Measurements from ENCODE around the gene SAMD4A.
"Not testable (repeated sequence)": the region's sequence is repeated elsewhere in the genome, so short reads cannot be mapped to it uniquely, and the experiment has no call there.

Gene SAMD4A

DNA sequence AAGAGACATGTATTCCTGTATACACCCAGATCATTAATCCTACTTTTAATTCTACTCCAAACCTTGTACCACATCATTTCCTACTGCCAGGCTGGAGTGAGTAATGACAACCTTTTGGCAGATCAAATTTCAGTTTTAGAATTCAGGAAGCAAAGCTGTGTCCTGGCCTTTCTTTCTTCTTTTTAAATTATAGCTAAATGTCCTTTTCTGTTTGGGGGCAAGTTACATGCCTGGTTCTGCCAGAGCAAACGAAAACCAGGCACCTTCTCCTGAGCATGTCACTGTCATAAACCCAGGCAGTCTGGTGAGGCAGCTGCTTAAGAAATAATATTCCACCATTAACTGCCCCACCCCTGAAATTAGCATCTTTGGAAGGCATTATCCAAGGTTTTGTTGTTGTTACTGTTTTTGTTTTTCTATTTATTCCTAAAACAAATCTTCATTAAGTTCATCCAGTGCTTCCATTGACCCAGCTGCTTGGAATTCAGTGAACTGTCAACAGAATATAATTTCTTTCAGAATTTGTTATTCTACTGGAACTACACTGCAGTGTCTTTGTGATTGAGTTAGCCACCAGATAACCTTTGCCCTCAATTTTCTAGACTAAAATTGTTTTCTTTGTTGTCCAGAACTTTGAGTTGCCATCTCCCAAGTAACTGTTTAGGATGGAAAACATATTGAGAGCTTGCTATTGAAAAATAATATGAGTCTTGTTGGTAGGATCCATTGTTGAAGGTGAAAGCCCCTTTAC is 33.2 kb downstream of the SAMD4A start:
- DNase-seq (ENCODE audit: low spot score) = no peak

DNA sequence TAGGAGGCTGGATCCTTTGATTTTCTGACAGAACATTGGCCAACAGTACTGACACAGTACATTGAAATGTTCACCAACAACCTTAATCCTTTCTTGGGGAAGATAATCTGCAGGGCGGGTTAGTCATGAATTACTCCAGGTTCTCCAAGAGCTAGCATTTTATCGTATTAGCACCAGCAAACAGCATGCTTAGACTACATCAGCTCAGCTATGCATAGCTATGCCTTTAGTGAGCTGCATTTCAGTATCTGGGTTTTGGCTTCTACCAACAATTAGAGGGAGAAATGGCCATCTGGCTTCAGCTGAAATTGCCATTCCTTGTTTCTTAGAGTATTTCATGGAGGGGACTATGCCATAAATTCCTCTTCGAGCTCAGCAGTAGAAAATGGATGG is 33.8 kb downstream of the SAMD4A start:
- DNase-seq (ENCODE audit: low spot score) = no peak

DNA sequence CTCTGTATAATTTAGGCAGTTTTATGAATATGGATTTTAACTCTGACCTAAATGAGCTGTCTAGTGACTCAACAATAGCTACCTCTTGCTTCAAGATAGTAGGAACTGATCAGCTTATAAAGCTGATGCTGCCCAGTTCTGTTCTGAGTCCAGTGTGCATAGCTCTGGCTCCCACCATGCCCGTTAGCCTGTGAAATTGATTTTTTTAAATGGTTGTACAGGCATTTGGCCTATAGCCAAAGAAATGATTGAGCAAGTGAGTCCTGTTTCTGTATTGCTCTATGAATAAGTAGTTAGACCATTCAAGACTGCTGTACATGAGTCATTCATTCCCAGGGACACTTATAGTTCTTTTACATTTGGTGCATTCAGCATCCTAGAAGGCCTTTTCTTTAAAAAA is 36.4 kb downstream of the SAMD4A start:
- no peak for DNase-seq (ENCODE audit: low spot score)

DNA sequence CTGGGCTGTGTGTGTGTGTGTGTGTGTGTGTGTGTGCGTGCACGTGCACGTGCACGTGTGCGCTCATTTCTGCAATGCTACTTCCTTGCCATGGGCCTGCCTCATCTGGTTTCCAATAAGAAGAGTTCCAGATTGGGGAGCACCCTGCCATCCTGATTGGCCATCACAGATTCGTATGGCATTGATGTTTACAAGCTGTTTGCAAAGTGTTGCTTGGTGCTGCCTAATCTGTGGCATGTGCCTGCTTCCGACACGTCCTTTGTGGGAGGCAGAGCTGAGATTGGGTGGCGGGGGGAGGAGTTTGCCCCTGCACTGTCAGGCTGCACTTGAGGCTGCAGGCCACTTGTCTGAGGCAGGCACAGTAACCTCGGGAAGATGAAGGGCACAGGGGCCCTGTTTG is 39.2 kb downstream of the SAMD4A start:
- no peak for DNase-seq (ENCODE audit: low spot score)

DNA sequence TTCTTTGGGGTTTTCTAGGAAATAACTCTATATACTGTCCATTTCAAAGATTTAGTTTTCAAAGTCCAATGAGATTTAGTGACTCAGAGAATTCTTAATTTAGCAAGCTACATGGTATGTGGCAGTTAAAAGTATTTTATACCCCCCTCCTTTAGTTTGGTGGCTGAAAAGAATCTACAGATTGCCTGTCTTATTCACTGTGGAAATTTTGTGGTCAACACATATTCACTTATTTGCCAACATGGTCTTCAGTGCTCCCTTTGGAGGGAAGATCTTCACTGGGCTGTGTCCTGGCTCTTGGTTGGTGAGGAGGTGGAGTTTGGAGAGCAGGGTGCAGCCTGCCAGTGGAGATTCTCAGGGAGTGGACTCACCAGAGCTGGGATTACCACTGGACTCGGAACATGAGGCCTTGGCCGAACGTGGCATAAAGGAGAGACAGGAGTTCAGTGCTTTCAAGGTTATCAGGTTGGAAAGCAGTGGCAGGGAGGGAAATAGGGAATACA is 39.8 kb downstream of the SAMD4A start:
- DNase-seq (ENCODE audit: low spot score) = no peak

DNA sequence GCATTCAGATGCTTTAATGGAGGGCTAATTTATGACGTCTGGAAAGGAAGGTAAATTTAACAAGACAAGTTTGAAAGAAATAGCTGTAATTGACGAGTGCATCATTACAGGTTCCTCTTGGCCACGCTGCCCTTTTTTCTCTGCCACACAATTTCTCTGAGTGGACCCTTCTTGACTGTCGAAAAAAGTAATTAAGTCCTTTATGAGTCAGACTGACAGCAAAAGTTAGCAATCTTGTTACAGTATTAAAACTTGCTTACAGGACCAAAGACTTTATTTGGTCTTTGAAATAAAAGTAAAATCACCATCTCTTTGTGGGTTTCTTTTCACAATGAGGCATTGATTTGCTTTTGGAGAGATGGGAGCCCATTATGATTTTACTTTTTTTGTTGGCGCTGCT is 42.6 kb downstream of the SAMD4A start:
- DNase-seq (ENCODE audit: low spot score) = no peak

DNA sequence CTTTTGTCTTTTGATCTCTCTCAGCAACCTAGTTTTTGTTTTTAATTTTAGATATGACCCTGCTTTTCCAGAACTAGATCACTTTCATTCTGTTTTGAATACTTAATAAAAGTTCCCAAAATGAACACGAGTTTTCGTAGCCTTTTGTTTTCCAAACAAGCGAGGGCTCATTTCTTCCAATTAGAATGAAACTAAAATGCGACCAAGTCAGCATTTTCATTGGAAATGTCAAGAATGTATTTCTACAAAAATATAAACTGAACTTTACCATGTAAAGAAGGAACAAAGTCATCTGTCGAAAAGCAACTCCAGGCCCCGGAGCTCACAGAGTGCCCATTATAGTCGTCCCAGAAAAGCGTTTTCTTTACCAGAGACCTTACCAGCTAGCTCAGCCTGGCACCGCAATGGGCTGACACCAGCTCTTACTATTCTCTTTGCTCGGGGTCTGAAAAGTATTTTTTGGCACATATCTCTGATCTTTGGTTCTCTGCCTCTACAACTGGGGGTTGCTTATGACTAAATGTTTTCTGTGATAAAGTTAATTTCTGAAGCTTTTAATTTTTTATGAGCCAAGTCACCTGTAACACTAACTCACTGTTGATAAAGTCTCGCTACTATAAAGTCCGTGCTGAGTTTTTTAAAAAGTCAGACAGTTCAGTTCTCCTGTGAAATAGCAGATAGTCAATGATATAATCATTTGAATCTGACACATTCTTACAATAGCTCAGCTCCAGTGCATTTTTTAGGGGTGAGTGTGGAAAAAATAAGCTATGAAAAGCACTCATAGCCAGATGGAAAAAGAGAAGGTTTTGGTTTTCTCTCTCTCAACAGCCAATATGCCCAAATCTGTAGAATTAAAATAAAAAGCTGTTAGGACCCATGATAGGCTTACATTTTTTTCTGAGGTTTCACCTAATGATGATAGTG is 43.4 kb downstream of the SAMD4A start:
- DNase-seq (ENCODE audit: low spot score) = no peak

DNA sequence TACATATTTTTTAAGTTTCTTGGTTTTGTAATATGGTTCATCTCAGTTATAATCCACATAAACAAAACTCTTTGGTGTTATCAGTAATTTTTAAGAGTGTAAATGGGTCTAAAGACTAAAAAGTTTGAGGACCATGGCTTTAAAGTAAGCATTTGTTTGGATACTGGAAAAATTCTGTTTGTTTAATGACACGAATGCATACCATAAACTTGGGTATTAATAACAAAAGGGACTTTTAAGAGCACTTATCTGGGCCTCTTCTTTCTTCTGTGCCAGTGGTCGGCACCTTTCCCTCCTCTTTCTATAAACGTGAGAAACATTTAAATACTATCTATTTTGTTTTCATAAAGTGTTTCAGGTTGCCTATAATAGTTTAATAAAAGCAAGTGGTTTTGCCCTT is 47.4 kb downstream of the SAMD4A start:
- DNase-seq (ENCODE audit: low spot score) = no peak

DNA sequence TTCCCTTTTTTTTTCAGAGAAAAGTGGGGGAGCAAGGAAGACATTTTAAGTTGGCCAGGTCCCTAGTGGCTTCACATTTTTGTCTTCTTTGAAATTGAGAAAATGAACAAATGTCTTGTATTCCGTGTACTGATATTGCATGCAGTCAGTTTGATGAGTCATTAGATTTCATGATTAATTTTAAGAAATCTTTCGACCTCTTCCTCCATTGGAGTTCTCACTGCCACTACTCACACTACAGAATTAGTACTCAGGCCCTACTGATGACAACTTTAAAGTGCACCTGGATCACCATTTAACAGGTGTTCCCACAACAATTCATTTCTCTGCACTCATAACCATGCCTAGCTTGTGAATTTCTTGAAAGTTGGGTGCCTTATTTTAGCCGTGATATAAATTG is 50.5 kb downstream of the SAMD4A start:
- DNase-seq (ENCODE audit: low spot score) = no peak

DNA sequence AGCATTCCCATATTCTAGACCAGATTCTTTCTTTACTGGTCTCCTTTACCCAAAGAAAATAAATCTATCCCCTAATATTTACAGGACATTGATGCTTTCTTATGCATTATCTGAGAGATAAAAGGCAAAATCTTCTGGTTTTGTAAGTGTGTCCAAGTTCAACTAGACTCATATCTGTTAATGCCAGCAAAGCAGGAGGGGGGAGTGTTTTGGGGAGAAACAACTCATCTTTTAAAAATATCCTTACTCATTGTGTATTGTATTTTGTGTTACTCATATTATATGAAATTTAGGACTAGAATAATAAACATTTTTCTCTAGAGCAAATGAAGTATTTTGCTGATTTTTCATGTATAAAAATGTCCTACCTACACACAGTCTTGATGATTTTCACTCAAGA is 54.8 kb downstream of the SAMD4A start:
- no peak for DNase-seq (ENCODE audit: low spot score)

DNA sequence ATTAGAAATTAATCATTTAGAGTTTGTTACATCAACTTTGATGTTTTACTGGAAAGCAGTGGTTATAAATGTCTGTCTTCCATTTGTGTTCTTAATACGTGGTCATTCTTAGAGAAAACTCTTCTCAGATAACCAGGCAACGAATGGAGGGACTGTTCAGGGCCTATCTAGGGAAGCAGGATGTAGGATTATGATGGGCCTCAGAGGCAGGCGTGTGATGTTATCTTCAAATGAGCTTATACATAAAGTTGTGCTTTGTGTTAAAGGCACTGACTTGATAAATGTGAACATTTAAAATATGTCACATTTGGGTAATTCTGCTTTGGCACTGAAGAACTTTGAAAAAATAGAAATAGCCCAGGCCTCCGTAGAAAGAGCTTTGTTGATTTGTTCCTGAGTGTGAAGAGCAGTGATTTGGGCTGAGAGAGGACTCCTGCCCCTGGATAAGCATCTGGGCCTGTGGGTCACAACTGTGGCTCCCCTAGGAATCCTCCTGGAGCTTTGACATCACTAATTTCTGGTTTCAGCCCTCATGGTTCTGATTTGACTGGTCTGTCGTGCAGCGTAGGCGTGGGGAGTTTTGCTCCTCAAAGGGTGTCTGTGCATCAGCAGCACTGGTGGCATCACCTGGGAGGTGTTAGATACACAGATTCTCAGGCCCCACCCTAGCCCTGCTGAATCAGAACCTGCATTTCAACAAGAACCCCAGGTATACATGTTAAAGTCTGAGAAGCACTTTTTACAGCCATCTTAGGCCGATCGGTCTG is 55.4 kb downstream of the SAMD4A start:
- DNase-seq (ENCODE audit: low spot score) = no peak

DNA sequence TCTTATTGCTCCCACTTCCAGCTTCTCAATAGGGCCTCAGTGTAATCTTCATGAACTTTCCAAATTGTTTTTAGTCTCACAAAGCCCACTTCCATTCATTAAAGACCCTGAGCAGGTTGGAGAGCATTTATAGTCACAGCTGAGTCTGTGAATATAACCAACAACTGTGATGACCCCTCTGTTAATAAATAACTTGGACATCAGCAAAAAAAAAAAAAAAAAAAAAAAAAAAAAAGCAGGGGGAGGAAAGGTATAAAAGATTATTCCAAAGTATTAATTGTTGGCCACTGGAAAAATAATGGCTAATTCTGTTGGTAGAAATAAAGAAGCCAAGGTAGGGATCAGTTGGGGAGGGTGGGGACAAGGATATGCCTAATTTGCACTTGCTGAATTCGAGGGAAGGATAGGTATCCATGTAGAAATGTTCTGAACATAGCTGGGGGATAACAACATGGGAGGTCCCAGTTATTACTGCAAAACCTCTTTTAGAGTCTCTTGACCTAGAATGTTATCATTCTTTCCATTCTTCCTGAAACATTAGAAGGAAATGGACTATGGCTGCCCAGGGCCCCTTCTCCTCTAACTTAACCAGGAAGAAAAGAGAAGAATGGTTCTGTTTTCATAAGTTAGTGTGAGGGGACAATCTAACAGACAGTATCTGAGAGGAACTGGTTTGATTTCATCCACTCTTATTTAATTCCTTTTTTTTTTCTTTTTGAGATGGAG is 56.5 kb downstream of the SAMD4A start:
- DNase-seq (ENCODE audit: low spot score) = no peak

DNA sequence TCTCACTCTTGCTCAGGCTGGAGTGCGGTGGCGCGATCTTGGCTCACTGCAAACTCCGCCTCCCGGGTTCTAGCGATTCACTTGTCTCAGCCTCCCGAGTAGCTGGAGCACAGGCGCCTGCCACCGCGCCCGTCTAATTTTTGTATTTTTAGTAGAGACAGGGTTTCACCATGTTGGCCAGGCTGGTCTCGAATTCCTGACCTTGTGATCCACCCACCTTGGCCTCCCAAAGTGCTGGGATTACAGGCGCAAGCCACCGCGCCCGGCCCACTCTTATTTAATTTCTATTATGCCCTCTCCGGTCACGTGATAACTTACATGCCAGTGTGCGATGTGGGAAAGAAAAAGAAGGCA is 57.1 kb downstream of the SAMD4A start:
- not testable (repeated sequence) for DNase-seq (ENCODE audit: low spot score)

DNA sequence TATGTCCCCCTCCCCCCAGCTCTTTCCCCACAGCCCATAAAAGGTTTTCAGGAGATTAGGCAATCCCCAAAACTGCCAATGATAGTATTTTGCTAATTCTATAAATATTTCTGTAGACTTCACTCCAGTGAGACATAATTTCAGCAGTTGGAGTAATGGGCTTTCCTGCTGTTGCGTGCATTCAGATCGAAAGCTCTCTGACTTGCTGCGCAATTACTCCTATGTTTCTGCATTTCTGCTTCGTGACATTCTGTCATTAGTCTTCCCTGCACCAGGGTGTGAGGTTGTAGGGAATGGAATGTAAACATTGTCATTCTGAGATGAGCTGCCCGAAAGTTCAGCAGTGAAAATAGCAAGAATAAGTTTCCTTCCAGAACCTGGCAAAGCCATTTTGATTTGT is 58.2 kb downstream of the SAMD4A start:
- no peak for DNase-seq (ENCODE audit: low spot score)

DNA sequence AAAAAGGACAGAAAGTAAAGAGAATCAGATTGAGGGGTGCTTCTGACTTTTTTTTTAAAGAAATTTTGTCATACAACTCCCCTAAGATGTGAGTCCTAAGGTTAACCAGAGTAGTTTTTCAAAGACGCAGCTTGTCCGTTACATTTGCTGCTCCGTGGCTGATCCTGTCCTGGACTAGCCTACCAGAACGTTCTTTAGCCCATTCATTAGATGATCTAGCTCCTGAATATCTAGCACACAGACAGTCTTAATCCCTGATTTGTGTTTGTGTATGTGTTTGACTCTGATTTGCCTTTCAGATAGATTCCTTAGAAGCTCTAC is 60.3 kb downstream of the SAMD4A start:
- DNase-seq (ENCODE audit: low spot score) = no peak

DNA sequence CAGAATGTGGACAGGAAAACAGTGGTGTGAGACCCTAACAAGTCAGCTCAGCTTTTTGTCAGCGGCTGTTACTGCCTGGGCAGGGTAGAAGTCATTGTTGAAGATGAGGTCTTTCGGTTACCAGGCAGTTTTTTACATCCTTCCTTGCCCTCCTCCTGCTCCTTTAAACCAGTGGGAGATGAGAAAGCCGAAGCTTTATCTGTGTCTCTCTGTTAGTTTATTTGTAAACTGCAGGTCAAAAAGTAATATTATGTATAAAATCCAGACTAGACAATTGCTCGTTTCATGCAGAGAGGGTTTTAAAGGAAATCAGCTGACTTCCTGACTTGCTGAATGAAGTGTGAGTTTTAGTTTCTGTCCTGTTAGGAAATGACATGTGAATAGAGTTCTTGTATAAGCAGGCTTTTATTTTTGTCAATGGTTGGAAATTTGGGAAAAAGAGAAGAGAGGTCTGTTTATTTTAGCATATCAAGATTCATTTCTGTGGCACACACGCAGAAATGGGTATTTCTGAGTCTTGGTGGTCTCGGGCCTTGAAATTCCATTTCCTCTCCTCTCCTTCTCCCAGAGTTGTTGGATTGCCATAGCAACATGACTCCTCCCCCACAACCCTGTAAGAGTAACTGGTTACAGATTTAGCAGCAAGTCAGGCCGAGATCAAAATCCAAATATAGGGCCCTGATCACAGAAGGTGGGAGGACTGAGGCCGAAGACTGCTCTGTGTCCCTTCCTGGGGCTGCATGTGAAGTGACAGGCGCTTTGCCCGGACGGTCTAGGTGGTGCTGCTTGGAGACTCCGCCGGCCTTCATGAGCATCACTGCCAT is 60.8 kb downstream of the SAMD4A start:
- DNase-seq (ENCODE audit: low spot score) = no peak

DNA sequence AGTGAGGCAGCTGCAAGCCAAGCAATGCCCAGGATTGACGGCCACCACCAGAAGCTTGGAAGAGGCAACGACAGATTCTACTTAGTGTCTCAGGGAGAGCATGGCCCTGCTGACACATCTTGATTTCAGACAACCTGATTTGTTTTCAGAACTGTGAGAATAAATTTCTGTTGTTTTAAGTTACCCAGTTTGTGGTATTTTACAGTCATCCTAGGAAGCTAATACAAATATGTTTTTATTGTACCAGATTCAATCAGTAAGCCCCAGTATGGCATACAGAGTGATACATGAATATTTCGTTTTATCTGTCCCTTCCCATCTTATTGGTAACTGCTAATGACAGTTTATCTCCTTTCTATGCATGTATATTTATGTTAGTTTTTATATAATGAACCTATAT is 62.3 kb downstream of the SAMD4A start:
- DNase-seq (ENCODE audit: low spot score) = no peak

DNA sequence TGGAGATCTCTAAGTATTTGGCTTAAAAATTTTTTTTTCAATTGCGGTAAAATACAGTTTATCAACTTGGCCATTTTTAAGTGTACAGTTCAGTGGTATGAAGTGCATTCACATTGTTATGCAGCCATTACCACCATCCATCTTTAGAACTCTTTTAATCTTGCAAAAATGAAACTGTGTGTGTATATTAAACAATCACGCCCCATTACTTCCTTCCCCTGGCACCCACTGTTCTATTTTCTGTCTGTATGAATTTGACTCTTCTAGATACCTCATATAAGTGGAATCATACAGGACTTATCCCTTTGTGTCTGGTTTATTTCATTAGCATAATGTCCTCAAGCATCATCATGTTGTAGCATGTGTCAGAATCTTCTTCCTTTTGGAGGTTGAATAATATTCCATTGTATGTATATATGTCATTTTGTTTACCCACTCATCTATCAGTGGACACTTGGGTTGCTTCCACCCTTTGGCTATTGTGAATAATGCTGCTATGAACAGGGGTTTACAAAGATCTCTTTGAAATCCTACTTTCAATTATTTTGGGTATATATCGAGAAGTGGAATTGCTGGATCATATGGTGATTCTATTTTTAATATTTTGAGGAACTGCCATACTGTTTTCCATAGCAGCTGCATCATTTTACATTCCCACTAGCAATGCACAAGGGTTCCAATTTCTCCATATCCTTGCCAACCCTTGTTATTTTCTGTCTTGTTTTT is 62.9 kb downstream of the SAMD4A start:
- DNase-seq (ENCODE audit: low spot score) = no peak

DNA sequence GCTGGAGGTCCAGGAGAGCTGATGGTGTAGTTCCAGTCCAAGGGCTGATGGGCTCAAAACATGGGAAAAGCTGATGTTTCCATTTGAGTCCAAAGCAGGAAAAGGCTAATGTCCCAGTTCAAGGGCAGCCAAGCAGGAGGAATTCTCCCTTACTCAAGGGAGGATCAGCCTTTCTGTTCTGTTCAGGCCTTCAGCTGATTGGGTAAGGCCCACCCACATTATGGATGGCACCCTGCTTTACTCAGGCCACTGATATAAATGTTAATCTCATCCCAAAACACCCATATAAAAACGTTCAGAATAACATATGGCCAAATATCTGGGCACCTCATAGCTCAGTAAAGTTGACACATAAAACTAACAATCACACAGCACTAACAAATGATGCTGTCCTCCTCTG is 64.1 kb downstream of the SAMD4A start:
- no peak for DNase-seq (ENCODE audit: low spot score)

DNA sequence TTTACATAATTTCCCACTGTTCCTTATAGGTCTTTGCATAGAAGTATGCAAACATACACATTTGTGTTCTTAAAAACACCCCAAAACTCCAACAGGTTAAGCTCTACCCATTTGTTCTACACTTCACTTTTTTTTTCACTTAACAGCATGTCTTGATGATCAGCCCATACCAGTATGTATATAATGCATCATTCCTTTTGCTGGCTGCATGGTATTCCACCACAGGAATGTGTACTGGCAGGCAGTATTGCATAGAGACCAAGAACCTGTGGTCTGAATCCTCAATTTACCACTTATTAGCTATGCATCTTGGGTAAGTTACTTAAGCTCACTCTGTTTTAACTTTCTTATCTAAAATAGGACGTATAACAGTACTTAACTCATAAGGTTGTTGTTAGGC is 65.5 kb downstream of the SAMD4A start:
- DNase-seq (ENCODE audit: low spot score) = no peak

DNA sequence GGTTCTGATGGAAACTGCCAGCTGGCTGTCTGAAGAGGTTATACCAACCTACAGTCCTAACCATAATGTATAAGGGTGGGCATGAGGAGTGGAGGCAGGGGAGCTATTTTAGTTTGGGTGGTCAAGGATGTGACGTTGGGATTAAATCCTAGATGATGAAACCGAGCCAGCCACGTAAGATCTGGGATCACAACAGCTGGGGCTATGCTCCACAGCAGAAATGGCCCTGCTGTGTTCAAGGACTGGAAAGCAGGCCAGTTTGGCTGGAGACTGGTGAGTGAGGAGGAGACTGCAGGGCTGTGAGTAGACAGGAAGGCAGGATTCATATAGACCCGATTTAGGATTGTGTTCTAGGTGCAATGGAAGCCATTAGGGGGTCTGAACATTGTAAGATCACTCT is 66.1 kb downstream of the SAMD4A start:
- no peak for DNase-seq (ENCODE audit: low spot score)
